Uterus (tissue), 2 donors: Measurements from ENCODE around the gene NEURL1.
"Not testable (repeated sequence)": the region's sequence is repeated elsewhere in the genome, so short reads cannot be mapped to it uniquely, and the experiment has no call there.

ENCODE experiments used
- POLR2A ChIP-seq, 2 donors: fragments of 450-650 bp; IDR thresholded peaks; one replicate each; pipeline ENCODE4 v1.6.1; 2016; ENCODE audit warnings: antibody characterized with exemption in 2 of 2, mild to moderate bottlenecking in 1 of 2, moderate library complexity in 1 of 2
- TF ChIP-seq, protein P1 (sequence below), 4 experiments: fragments of 200-600 bp in 2 of 4; fragments of 450-650 bp in 2 of 4; sonication (generic) in 2 of 4; IDR thresholded peaks; one replicate each; pipeline ENCODE4 v1.5.1; 2016 to 2019; ENCODE audit warnings: antibody characterized with exemption in 4 of 4, mild to moderate bottlenecking in 2 of 4, moderate library complexity in 1 of 4

DNA sequence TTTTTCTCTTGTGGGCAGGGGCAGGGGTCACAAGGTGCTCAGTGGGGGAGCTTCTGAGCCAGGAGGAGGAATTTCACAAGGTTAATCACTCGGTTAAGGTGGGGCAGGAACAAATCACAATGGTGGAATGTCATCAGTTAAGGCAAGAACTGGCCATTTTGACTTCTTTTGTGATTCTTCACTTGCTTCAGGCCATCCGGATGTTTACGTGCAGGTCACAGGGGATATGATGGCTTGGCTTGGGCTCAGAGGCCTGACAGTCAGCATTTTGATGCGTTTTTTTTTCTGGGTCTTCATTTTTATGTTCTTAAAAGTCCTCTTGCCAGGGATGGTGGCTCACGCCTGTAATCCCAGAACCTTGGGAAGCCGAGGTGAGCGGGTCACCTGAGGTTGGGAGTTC is 28.5 kb downstream of the NEURL1 start:
- TF ChIP-seq POLR2A (IDR thresholded peaks at IDR 0.05): not testable (repeated sequence)
- TF ChIP-seq, protein P1, sequence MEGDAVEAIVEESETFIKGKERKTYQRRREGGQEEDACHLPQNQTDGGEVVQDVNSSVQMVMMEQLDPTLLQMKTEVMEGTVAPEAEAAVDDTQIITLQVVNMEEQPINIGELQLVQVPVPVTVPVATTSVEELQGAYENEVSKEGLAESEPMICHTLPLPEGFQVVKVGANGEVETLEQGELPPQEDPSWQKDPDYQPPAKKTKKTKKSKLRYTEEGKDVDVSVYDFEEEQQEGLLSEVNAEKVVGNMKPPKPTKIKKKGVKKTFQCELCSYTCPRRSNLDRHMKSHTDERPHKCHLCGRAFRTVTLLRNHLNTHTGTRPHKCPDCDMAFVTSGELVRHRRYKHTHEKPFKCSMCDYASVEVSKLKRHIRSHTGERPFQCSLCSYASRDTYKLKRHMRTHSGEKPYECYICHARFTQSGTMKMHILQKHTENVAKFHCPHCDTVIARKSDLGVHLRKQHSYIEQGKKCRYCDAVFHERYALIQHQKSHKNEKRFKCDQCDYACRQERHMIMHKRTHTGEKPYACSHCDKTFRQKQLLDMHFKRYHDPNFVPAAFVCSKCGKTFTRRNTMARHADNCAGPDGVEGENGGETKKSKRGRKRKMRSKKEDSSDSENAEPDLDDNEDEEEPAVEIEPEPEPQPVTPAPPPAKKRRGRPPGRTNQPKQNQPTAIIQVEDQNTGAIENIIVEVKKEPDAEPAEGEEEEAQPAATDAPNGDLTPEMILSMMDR (IDR thresholded peaks at IDR 0.05): not testable (repeated sequence)
